AG04449 (cell line): ENCODE measurements around the gene MNT.

ENCODE experiments used
- CTCF ChIA-PET: fragments of 350-600 bp; formaldehyde crosslinking; extraction: SDS; loops from one replicate; lab custom pipeline; 2021; ENCODE audit warnings: antibody characterized with exemption; lab: Yijun Ruan, JAX
- POLR2A ChIA-PET: fragments of 400-600, 350-600 bp; formaldehyde crosslinking; extraction: SDS; loops from one replicate; lab custom pipeline; 2020; ENCODE audit warnings: antibody characterized with exemption, inconsistent platforms; lab: Yijun Ruan, JAX
- DNase-seq: peaks from one replicate; pipeline ENCODE4 v3.0.0-alpha.2; 2010; ENCODE audit warnings: low read depth, low spot score
- H3K4me3 ChIP-seq: 2 replicates; pipeline ENCODE4 v1.5.1; 2011; ENCODE audit warnings: low read depth, mild to moderate bottlenecking, control low read depth, low read length
- CTCF ChIP-seq: IDR thresholded peaks from one replicate; pipeline ENCODE4 v1.5.1; 2011; ENCODE audit warnings: mild to moderate bottlenecking, moderate library complexity, low read length, control low read depth, inconsistent platforms; ENCODE audit not compliant: insufficient read depth; ENCODE audit errors: missing control alignments

MNT gene

GRCh38 chr17:2386400-2387085 lies 14.3 kb downstream of the MNT start:
- no peak for TF ChIP-seq CTCF
- H3K4me3 ChIP-seq, result no peak overlapping the region
- DNase-seq, result no peak
- CTCF ChIA-PET, result interaction anchor here (11.8 kb wide), 1 partner anchor 27 kb away, joined by 871 read pairs; no protein-coding TSS in a partner anchor
- POLR2A ChIA-PET, result no interaction called here

- no peak overlapping the region for H3K4me3 ChIP-seq
- no peak for DNase-seq
- ChIA-PET POLR2A (no interaction called here), CTCF (interaction anchor here (11.8 kb wide), 1 partner anchor 28 kb away, joined by 871 read pairs; no protein-coding TSS in a partner anchor)
- TF ChIP-seq CTCF, result no peak
These were observed 15.3 kb downstream of the MNT start for GRCh38 chr17:2385240-2386210.

- no peak overlapping the region for H3K4me3 ChIP-seq
- CTCF ChIA-PET, result interaction anchor here (2.9 to 11.8 kb wide), 5 partner anchors 8 to 32 kb away, joined by 20 to 871 read pairs (median 63); no protein-coding TSS in a partner anchor
- TF ChIP-seq CTCF, result no peak
- POLR2A ChIA-PET, result no interaction called here
- DNase-seq, result no peak
These were observed 16.3 kb downstream of the MNT start for GRCh38 chr17:2384439-2385127.

- CTCF ChIA-PET, result interaction anchor here (0.6 to 11.8 kb wide), 17 partner anchors 9 to 222 kb away, joined by 3 to 871 read pairs (median 13); partner anchors contain the start of genes MNT, SGSM2 and TSR1
- DNase-seq, result no peak
- POLR2A ChIA-PET, result interaction anchor here (0.6 kb wide), 1 partner anchor 32 kb away, joined by 3 read pairs; no protein-coding TSS in a partner anchor
- H3K4me3 ChIP-seq, result no peak overlapping the region
- TF ChIP-seq CTCF, result no peak
These were observed 17.2 kb downstream of the MNT start for GRCh38 chr17:2383628-2384167.

GRCh38 chr17:2380950-2381649 lies 19.8 kb downstream of the MNT start:
- no peak for DNase-seq
- POLR2A ChIA-PET, result interaction anchor here (1.9 kb wide), 1 partner anchor 35 kb away, joined by 17 read pairs; no protein-coding TSS in a partner anchor
- CTCF ChIA-PET, result interaction anchor here (0.7 to 11.8 kb wide), 16 partner anchors 11 to 327 kb away, joined by 3 to 871 read pairs (median 10); partner anchors contain the start of genes HIC1 and TSR1
- no peak overlapping the region for H3K4me3 ChIP-seq
- no peak for TF ChIP-seq CTCF
